Spleen (tissue), 7 donors: ENCODE results near the gene TET2.

Source experiments
- CTCF ChIP-seq, 11 experiments: fragments of 200-600 bp in 7 of 11; fragments of 450-650 bp in 4 of 11; sonication (generic) in 4 of 11; IDR thresholded peaks in 8 of 11; conservative IDR thresholded peaks in 3 of 11; 1 replicate in 7 of 11; 2 replicates in 4 of 11; pipeline versions ENCODE4 v1.4.0 to v1.8.0; 2016 to 2021; ENCODE audit warnings: antibody characterized with exemption in 11 of 11, inconsistent platforms in 4 of 11, mild to moderate bottlenecking in 1 of 11
- POLR2A ChIP-seq, 3 donors: fragments of 450-650 bp; IDR thresholded peaks; one replicate each; pipeline ENCODE4 v1.5.1; 2017; ENCODE audit warnings: antibody characterized with exemption in 3 of 3, mild to moderate bottlenecking in 1 of 3
- POLR2AphosphoS5 ChIP-seq, 3 donors: sonication (generic); formaldehyde crosslinking; IDR thresholded peaks; one replicate each; pipeline ENCODE4 v1.5.1; 2017; ENCODE audit warnings: antibody characterized with exemption in 3 of 3
- donor health status: DM: no; HTN: no; CAD: no; lungs with moderate emphysema.
- donor health status: DM: no; HTN: no; CAD: no.
- donor health status: DM: no; HTN: no; CAD: no.

GRCh38 chr4:105327956-105328355 lies 181.3 kb downstream of the TET2 start:
- no peak for TF ChIP-seq CTCF (IDR thresholded peaks at IDR 0.05 in 8 of 11, conservative IDR thresholded peaks at IDR 0.05 in 3 of 11)
- TF ChIP-seq POLR2AphosphoS5 (IDR thresholded peaks at IDR 0.05), result no peak
- TF ChIP-seq POLR2A (IDR thresholded peaks at IDR 0.05), result no peak
